H1 (cell line): ENCODE measurements around the gene MAGI2. TPM values are rescaled to one million over a fixed set of nuclear protein-coding genes. Genes with fewer than 3 reads are reported as not detected.

Source experiments
- CTCF ChIA-PET: fragments of 300-600 bp; sonication (Branson Sonifier 250); formaldehyde crosslinking; loops from one replicate; lab custom pipeline; 2021; ENCODE audit not compliant: partially characterized antibody; lab: Charles Lee
- POLR2A ChIA-PET: fragments of 300-600 bp; sonication (Branson Sonifier 250); formaldehyde crosslinking; loops from one replicate; lab custom pipeline; 2021; ENCODE audit warnings: inconsistent platforms; ENCODE audit not compliant: partially characterized antibody; lab: Charles Lee
- DNase-seq, 2 experiments: peaks; one replicate each; pipeline versions ENCODE4 v3.0.0 to v3.0.0-alpha.2; 2010 to 2022; ENCODE audit warnings: low spot score in 2 of 2, low read depth in 1 of 2, mixed read lengths in 1 of 2
- FAIRE-seq: peaks from 2 replicates; lab custom pipeline; 2011; peaks lifted over from hg19 to GRCh38; lab: Jason Lieb, UNC
- H2AFZ ChIP-seq: 2 replicates; pipeline ENCODE4 v1.8.1; 2012; ENCODE audit warnings: low read length, inconsistent platforms
- H2AK5ac ChIP-seq: 2 replicates; pipeline ENCODE4 v1.6.1; 2013; ENCODE audit warnings: low read depth, low read length
- H2BK120ac ChIP-seq: replicated peaks from 2 replicates; pipeline ENCODE3; 2013; ENCODE audit warnings: low read depth, low read length, inconsistent platforms
- H2BK12ac ChIP-seq: 2 replicates; pipeline ENCODE4 v1.6.1; 2013; ENCODE audit warnings: low read depth, low read length
- H2BK15ac ChIP-seq: 2 replicates; pipeline ENCODE4 v1.6.1; 2013; ENCODE audit warnings: low read length
- H2BK20ac ChIP-seq: 2 replicates; pipeline ENCODE4 v1.6.1; 2013; ENCODE audit warnings: low read length
- H2BK5ac ChIP-seq: 2 replicates; pipeline ENCODE4 v1.6.1; 2013; ENCODE audit warnings: low read depth, low read length
- H3K14ac ChIP-seq: 2 replicates; pipeline ENCODE4 v1.6.1; 2013; ENCODE audit warnings: inconsistent platforms; ENCODE audit not compliant: insufficient read length
- H3K18ac ChIP-seq: 2 replicates; pipeline ENCODE4 v1.6.1; 2013; ENCODE audit warnings: low read length; ENCODE audit errors: extremely low read depth
- H3K23ac ChIP-seq: 2 replicates; pipeline ENCODE4 v1.6.1; 2013; ENCODE audit warnings: inconsistent platforms; ENCODE audit not compliant: insufficient read length
- H3K23me2 ChIP-seq: 2 replicates; pipeline ENCODE4 v1.6.1; 2013; ENCODE audit warnings: low read depth, low read length
- H3K27ac ChIP-seq: 2 replicates; pipeline ENCODE4 v1.6.1; 2011; ENCODE audit warnings: low read depth, low read length, inconsistent platforms
- H3K27me3 ChIP-seq, 4 experiments: replicated peaks in 1 of 4; 1 replicate in 1 of 4; 2 replicates in 3 of 4; pipeline versions ENCODE4 v1.6.1 to v1.8.1; 2011 to 2013; ENCODE audit warnings: low read length in 3 of 4, mild to moderate bottlenecking in 3 of 4, inconsistent platforms in 2 of 4, mixed read lengths in 2 of 4, moderate library complexity in 1 of 4; ENCODE audit not compliant: control insufficient read depth in 3 of 4, insufficient read depth in 3 of 4; ENCODE audit errors: extremely low read depth in 1 of 4
- H3K36me3 ChIP-seq, 4 experiments: 2 replicates each; pipeline versions ENCODE4 v1.6.1 to v1.8.1; 2011 to 2013; ENCODE audit warnings: mild to moderate bottlenecking in 4 of 4, low read length in 3 of 4, moderate library complexity in 2 of 4, control low read depth in 1 of 4, inconsistent platforms in 1 of 4; ENCODE audit not compliant: insufficient read depth in 4 of 4, control insufficient read depth in 2 of 4
- H3K4ac ChIP-seq: replicated peaks from 2 replicates; pipeline ENCODE3; 2013; ENCODE audit warnings: low read length, low read depth, mixed read lengths, inconsistent platforms; ENCODE audit not compliant: insufficient read length
- H3K4me1 ChIP-seq, 4 experiments: replicated peaks in 1 of 4; 1 replicate in 1 of 4; 2 replicates in 3 of 4; pipeline versions ENCODE4 v1.6.1 to v1.8.1; 2011 to 2013; ENCODE audit warnings: low read length in 3 of 4, inconsistent platforms in 2 of 4, mixed read lengths in 1 of 4; ENCODE audit not compliant: insufficient read depth in 4 of 4, control insufficient read depth in 3 of 4
- H3K4me2 ChIP-seq, 2 experiments: 2 replicates each; pipeline versions ENCODE4 v1.6.1 to v1.8.1; 2011 to 2013; ENCODE audit warnings: low read depth in 2 of 2, low read length in 2 of 2, control low read depth in 1 of 2, inconsistent platforms in 1 of 2, mild to moderate bottlenecking in 1 of 2; ENCODE audit not compliant: insufficient read depth in 1 of 2
- H3K4me3 ChIP-seq, 4 experiments: fragments of 200-600, 300-600 bp in 1 of 4; sonication (generic), shearing (Covaris generic), sonication (Bioruptor Twin) in 1 of 4; 2 replicates each; pipeline versions ENCODE4 v1.5.1 to v1.8.1; 2011 to 2016; ENCODE audit warnings: low read length in 4 of 4, low read depth in 3 of 4, control low read depth in 2 of 4, inconsistent platforms in 2 of 4, mild to moderate bottlenecking in 2 of 4, mixed read lengths in 1 of 4, moderate library complexity in 1 of 4; ENCODE audit not compliant: insufficient read depth in 2 of 4; ENCODE audit errors: extremely low read depth in 1 of 4
- H3K56ac ChIP-seq: replicated peaks from 2 replicates; pipeline ENCODE3; 2013; ENCODE audit warnings: low read depth, mild to moderate bottlenecking, mixed read lengths, low read length, inconsistent platforms; ENCODE audit not compliant: insufficient read length
- H3K79me1 ChIP-seq: 2 replicates; pipeline ENCODE4 v1.6.1; 2013; ENCODE audit warnings: low read depth, low read length, control low read depth
- H3K79me2 ChIP-seq, 2 experiments: 2 replicates each; pipeline versions ENCODE4 v1.6.1 to v1.8.1; 2012 to 2013; ENCODE audit warnings: low read length in 2 of 2, mild to moderate bottlenecking in 2 of 2, inconsistent platforms in 1 of 2; ENCODE audit not compliant: insufficient read depth in 2 of 2, control insufficient read depth in 1 of 2
- H3K9ac ChIP-seq, 4 experiments: replicated peaks in 1 of 4; 1 replicate in 1 of 4; 2 replicates in 3 of 4; pipeline versions ENCODE4 v1.6.1 to v1.8.1; 2011 to 2013; ENCODE audit warnings: low read depth in 3 of 4, low read length in 3 of 4, control low read depth in 2 of 4, mild to moderate bottlenecking in 2 of 4, moderate library complexity in 2 of 4, inconsistent platforms in 1 of 4; ENCODE audit errors: extremely low read depth in 1 of 4
- H3K9me3 ChIP-seq, 2 experiments: 2 replicates each; pipeline versions ENCODE4 v1.6.1 to v1.8.1; 2012 to 2013; ENCODE audit warnings: mild to moderate bottlenecking in 2 of 2, moderate library complexity in 2 of 2, control low read depth in 1 of 2, inconsistent platforms in 1 of 2, low read depth in 1 of 2, low read length in 1 of 2, mixed read lengths in 1 of 2; ENCODE audit not compliant: insufficient read depth in 2 of 2
- H4K20me1 ChIP-seq, 2 experiments: replicated peaks in 1 of 2; 2 replicates each; pipeline versions ENCODE3 to v1.8.1; 2011 to 2013; ENCODE audit warnings: inconsistent platforms in 2 of 2, low read length in 2 of 2, mild to moderate bottlenecking in 1 of 2; ENCODE audit not compliant: insufficient read depth in 2 of 2, control insufficient read depth in 1 of 2
- H4K5ac ChIP-seq: 2 replicates; pipeline ENCODE4 v1.6.1; 2013; ENCODE audit warnings: low read length, low read depth, mixed read lengths, inconsistent platforms; ENCODE audit not compliant: insufficient read length
- H4K8ac ChIP-seq: 2 replicates; pipeline ENCODE4 v1.8.0; 2013; ENCODE audit warnings: mild to moderate bottlenecking, moderate library complexity, low read length, inconsistent platforms; ENCODE audit not compliant: insufficient read depth; ENCODE audit errors: extremely low read depth
- H4K91ac ChIP-seq: replicated peaks from 2 replicates; pipeline ENCODE3; 2013; ENCODE audit warnings: low read length, mixed read lengths, inconsistent platforms; ENCODE audit not compliant: insufficient read length
- CBX8 ChIP-seq: fragments of 300-800, 300-1000 bp; sonication (generic); IDR thresholded peaks from 2 replicates; pipeline ENCODE4 v1.7.1; 2016; ENCODE audit warnings: low read depth, low read length, borderline replicate concordance
- KDM1A ChIP-seq: fragments of 200-600, 300-600 bp; sonication (generic); IDR thresholded peaks from 2 replicates; pipeline ENCODE4 v1.7.1; 2016; ENCODE audit warnings: mild to moderate bottlenecking, low read length, borderline replicate concordance
- RBBP5 ChIP-seq: IDR thresholded peaks from 2 replicates; pipeline ENCODE4 v1.7.1; 2012; ENCODE audit warnings: low read depth, mild to moderate bottlenecking, inconsistent platforms, low read length, moderate library complexity, borderline replicate concordance
- WGBS, 2 experiments: shearing (Covaris generic) in 1 of 2; methylation state at CpG; one replicate each; pipeline versions ENCODE4 v1.1.6 to v1.1.7; 2013 to 2015; ENCODE audit warnings: low lambda C conversion rate in 2 of 2, mixed read lengths in 2 of 2, inconsistent platforms in 1 of 2, low coverage in 1 of 2, missing lambda C conversion rate in 1 of 2; ENCODE audit not compliant: insufficient replicate concordance in 2 of 2, insufficient coverage in 1 of 2, insufficient read length in 1 of 2; ENCODE audit errors: extremely low coverage in 1 of 2, missing lambda C conversion rate in 1 of 2; 5-methylcytosine and 5-hydroxymethylcytosine counted together
- polyA plus RNA-seq, 7 experiments: library from polyadenylated mRNA; depleted of rRNA in 3 of 7; stranded (reverse) in 5 of 7; unstranded in 2 of 7; fragments of >200 nt in 5 of 7; fragments of 200-250 nt in 2 of 7; gene quantifications; 1 replicate in 5 of 7; 2 replicates in 1 of 7; 4 replicates in 1 of 7; pipeline versions ENCODE4 v1.2.1 to v1.2.3, GENCODE V29; 2011 to 2013; ENCODE audit warnings: missing spikeins in 2 of 7, mixed read lengths in 2 of 7
- total RNA-seq: library from RNA; stranded (reverse); fragmentation: NEBNext Ultra II Directional; extraction: Animal tissue kit (Norgen Biotek cat#: 25700); gene quantifications from 2 replicates; pipeline ENCODE4 v1.2.1, GENCODE V29; 2021

MAGI2 gene
- total and polyA plus RNA-seq, 2 of the 8 experiments (the other 6 are each of a cell fraction or from before 2014, with no cell fraction given) = 6.0 to 27.3 TPM

GRCh38 chr7:79434098-79434497 is 19.4 kb downstream of the MAGI2 start:
- Histone ChIP-seq H4K8ac (no peak overlapping the region), H3K9ac (no peak overlapping the region), H3K27ac (no peak overlapping the region), H3K4me3 (no peak overlapping the region), H4K5ac (no peak overlapping the region), H4K20me1 (no peaks in the 10 kb centered on the region), H3K14ac (no peak overlapping the region), H2BK5ac (no peak overlapping the region), H2BK12ac (no peak overlapping the region), H3K9me3 (no peaks in the 10 kb centered on the region), H2BK15ac (no peak overlapping the region), H3K4ac (no peak overlapping the region), H4K91ac (no peak overlapping the region), H3K27me3 (no peaks in the 10 kb centered on the region), H3K23ac (no peak overlapping the region), H3K4me1 (no peaks in the 10 kb centered on the region), H3K4me2 (no peak overlapping the region), H2AFZ (no peak overlapping the region), H2AK5ac (no peak overlapping the region), H3K79me2 (no peaks in the 10 kb centered on the region), H2BK20ac (no peak overlapping the region), H3K56ac (no peak overlapping the region), H3K18ac (no peak overlapping the region), H3K79me1 (no peaks in the 10 kb centered on the region), H3K36me3 (no peaks in the 10 kb centered on the region), H2BK120ac (no peak overlapping the region), H3K23me2 (no peaks in the 10 kb centered on the region)
- ChIA-PET CTCF (interaction anchor here (0.6 to 0.7 kb wide), 2 partner anchors 1365 to 1394 kb away, joined by 4 read pairs; no protein-coding TSS in a partner anchor), POLR2A (no interaction called here)
- DNase-seq (no peak), FAIRE-seq (no peak)
- WGBS, 2 experiments = 91% methylated on average over 1 of the region's 1 CpG; no CpG with 5 or more reads in 1 of the 2 experiments
- TF ChIP-seq KDM1A = no peak
- TF ChIP-seq CBX8 = no peak
- TF ChIP-seq RBBP5 = no peak
